OCI-LY1 (cell line): ENCODE measurements around the gene CHRND.

Source experiments
- H2AFZ ChIP-seq: fragments of 200-600 bp; sonication (generic), shearing (Covaris generic); 2 replicates; pipeline ENCODE4 v1.6.0; 2014; ENCODE audit warnings: antibody characterized with exemption, mild to moderate bottlenecking, low read length
- H3F3A ChIP-seq: fragments of 200-600 bp; sonication (generic), shearing (Covaris generic); 2 replicates; pipeline ENCODE4 v1.6.0; 2014; ENCODE audit warnings: mild to moderate bottlenecking, antibody characterized with exemption, low read length, moderate library complexity; ENCODE audit not compliant: insufficient read depth
- H3K27ac ChIP-seq: fragments of 200-600 bp; sonication (generic); 2 replicates; pipeline ENCODE4 v1.5.1; 2014; ENCODE audit warnings: low read length, mixed run types, mild to moderate bottlenecking, low read depth; ENCODE audit not compliant: poor library complexity, severe bottlenecking
- H3K27me3 ChIP-seq: fragments of 200-600 bp; sonication (generic); 2 replicates; pipeline ENCODE4 v1.6.0; 2014; ENCODE audit warnings: antibody characterized with exemption, mild to moderate bottlenecking, low read length, moderate library complexity; ENCODE audit not compliant: insufficient read depth
- H3K36me3 ChIP-seq: fragments of 200-600 bp; sonication (generic); 2 replicates; pipeline ENCODE4 v1.6.1; 2014; ENCODE audit warnings: mild to moderate bottlenecking, antibody characterized with exemption, low read length, moderate library complexity, mixed read lengths; ENCODE audit not compliant: insufficient read depth
- H3K4me1 ChIP-seq: fragments of 200-600 bp; sonication (generic); 2 replicates; pipeline ENCODE4 v1.5.1; 2014; ENCODE audit warnings: mild to moderate bottlenecking, low read length, moderate library complexity; ENCODE audit not compliant: insufficient read depth, severe bottlenecking
- H3K4me2 ChIP-seq: fragments of 200-600 bp; sonication (generic), shearing (Covaris generic); 2 replicates; pipeline ENCODE4 v1.6.1; 2014; ENCODE audit warnings: low read length
- H3K4me3 ChIP-seq: fragments of 200-600 bp; sonication (generic); 2 replicates; pipeline ENCODE4 v1.5.1; 2014; ENCODE audit warnings: low read length, low read depth, mild to moderate bottlenecking, mixed read lengths; ENCODE audit not compliant: poor library complexity, severe bottlenecking
- H3K79me2 ChIP-seq: fragments of 200-600 bp; shearing (Covaris generic); 2 replicates; pipeline ENCODE4 v1.6.1; 2016; ENCODE audit warnings: mixed run types, low read length, mixed read lengths; ENCODE audit not compliant: insufficient read depth
- H3K9ac ChIP-seq: fragments of 200-600 bp; sonication (generic), shearing (Covaris generic); 2 replicates; pipeline ENCODE4 v1.6.1; 2014; ENCODE audit warnings: mild to moderate bottlenecking, low read length, mixed read lengths
- H3K9me2 ChIP-seq: fragments of 200-600 bp; sonication (generic), shearing (Covaris generic); 2 replicates; pipeline ENCODE4 v1.6.1; 2014; ENCODE audit warnings: low read depth, mild to moderate bottlenecking, low read length, mixed read lengths
- H3K9me3 ChIP-seq: fragments of 200-600 bp; shearing (Covaris generic); 2 replicates; pipeline ENCODE4 v1.6.1; 2014; ENCODE audit warnings: low read length, mixed read lengths
- H4K20me1 ChIP-seq: fragments of 200-600 bp; sonication (generic), shearing (Covaris generic); 2 replicates; pipeline ENCODE4 v1.6.0; 2016; ENCODE audit warnings: mild to moderate bottlenecking, low read length; ENCODE audit not compliant: insufficient read depth
- EZH2 ChIP-seq: fragments of 200-600 bp; sonication (generic), shearing (Covaris generic); IDR thresholded peaks from 2 replicates; pipeline ENCODE4 v1.8.0; 2017; ENCODE audit warnings: borderline replicate concordance, mixed run types, mild to moderate bottlenecking, antibody characterized with exemption, low read length, moderate library complexity, mixed read lengths
- TF ChIP-seq, protein P1 (sequence below): fragments of 200-600 bp; sonication (generic), shearing (Covaris generic); IDR thresholded peaks from 2 replicates; pipeline ENCODE4 v1.5.1; 2017; ENCODE audit warnings: mild to moderate bottlenecking, antibody characterized with exemption, low read length, moderate library complexity, mixed read lengths

The CHRND gene

GRCh38 chr2:232573771-232574435 lies 47.9 kb downstream of the CHRND start:
- Histone ChIP-seq H3K36me3 (peaks cover 48% of the 10 kb centered on the region), H3K9me2 (no peaks in the 10 kb centered on the region)

GRCh38 chr2:232574674-232575403 lies 48.9 kb downstream of the CHRND start:
- no peaks in the 10 kb centered on the region for H4K20me1 ChIP-seq
- H3K4me2 ChIP-seq: no peak overlapping the region
- H3K4me1 ChIP-seq: no peaks in the 10 kb centered on the region
- H2AFZ ChIP-seq: no peak overlapping the region
- no peak for TF ChIP-seq EZH2
- TF ChIP-seq, protein P1, sequence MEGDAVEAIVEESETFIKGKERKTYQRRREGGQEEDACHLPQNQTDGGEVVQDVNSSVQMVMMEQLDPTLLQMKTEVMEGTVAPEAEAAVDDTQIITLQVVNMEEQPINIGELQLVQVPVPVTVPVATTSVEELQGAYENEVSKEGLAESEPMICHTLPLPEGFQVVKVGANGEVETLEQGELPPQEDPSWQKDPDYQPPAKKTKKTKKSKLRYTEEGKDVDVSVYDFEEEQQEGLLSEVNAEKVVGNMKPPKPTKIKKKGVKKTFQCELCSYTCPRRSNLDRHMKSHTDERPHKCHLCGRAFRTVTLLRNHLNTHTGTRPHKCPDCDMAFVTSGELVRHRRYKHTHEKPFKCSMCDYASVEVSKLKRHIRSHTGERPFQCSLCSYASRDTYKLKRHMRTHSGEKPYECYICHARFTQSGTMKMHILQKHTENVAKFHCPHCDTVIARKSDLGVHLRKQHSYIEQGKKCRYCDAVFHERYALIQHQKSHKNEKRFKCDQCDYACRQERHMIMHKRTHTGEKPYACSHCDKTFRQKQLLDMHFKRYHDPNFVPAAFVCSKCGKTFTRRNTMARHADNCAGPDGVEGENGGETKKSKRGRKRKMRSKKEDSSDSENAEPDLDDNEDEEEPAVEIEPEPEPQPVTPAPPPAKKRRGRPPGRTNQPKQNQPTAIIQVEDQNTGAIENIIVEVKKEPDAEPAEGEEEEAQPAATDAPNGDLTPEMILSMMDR: no peak
- no peak overlapping the region for H3K9ac ChIP-seq
- peaks cover 38% of the 10 kb centered on the region for H3K36me3 ChIP-seq
- no peak overlapping the region for H3K4me3 ChIP-seq
- H3K9me2 ChIP-seq: no peaks in the 10 kb centered on the region
- no peaks in the 10 kb centered on the region for H3K9me3 ChIP-seq
- H3K79me2 ChIP-seq: no peaks in the 10 kb centered on the region
- no peak overlapping the region for H3K27ac ChIP-seq
- H3K27me3 ChIP-seq: no peaks in the 10 kb centered on the region
- H3F3A ChIP-seq: no peaks in the 10 kb centered on the region

More at GRCh38 chr2:232573771-232574435, 47.9 kb downstream of the CHRND start:
- Histone ChIP-seq H3K9ac (no peak overlapping the region), H3K9me3 (no peaks in the 10 kb centered on the region), H4K20me1 (no peaks in the 10 kb centered on the region), H3K27ac (no peak overlapping the region), H3K4me3 (no peak overlapping the region), H3F3A (no peaks in the 10 kb centered on the region), H3K79me2 (no peaks in the 10 kb centered on the region), H3K4me1 (no peaks in the 10 kb centered on the region), H2AFZ (no peak overlapping the region), H3K4me2 (no peak overlapping the region), H3K27me3 (no peaks in the 10 kb centered on the region)
- TF ChIP-seq, protein P1: no peak
- TF ChIP-seq EZH2: no peak

DNA sequence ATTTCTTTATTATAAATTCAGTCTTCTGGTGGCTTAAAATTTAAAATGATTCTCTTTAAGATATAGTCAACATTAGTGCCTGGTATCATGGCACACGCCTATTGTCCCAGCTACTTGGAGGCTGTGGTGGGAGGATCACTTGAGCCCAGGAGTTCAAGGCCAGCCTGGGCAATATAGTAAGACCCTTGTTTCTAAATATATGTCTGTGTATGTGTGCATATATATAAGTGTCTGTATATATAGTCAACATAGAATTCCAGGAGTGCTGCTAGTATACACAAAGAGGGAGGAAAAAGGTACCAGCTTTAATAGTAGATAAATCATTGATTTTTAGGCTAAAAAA lies 49.4 kb downstream of the CHRND start:
- Histone ChIP-seq H3K36me3 (peaks cover 33% of the 10 kb centered on the region), H3K27me3 (no peaks in the 10 kb centered on the region), H3K4me1 (no peaks in the 10 kb centered on the region), H3K27ac (no peak overlapping the region), H3K9me2 (no peaks in the 10 kb centered on the region), H2AFZ (no peak overlapping the region), H3F3A (no peaks in the 10 kb centered on the region), H3K4me3 (no peak overlapping the region), H3K4me2 (no peak overlapping the region), H3K9me3 (no peaks in the 10 kb centered on the region), H3K79me2 (no peaks in the 10 kb centered on the region), H3K9ac (no peak overlapping the region), H4K20me1 (no peaks in the 10 kb centered on the region)
- no peak for TF ChIP-seq EZH2
- TF ChIP-seq, protein P1: no peak
